Esophagus squamous epithelium (tissue), 4 donors: ENCODE results near the gene EIF3K.

Source experiments
- POLR2A ChIP-seq, 4 donors: fragments of 450-650 bp; IDR thresholded peaks; one replicate each; pipeline ENCODE4 v1.6.1; 2017; ENCODE audit warnings: antibody characterized with exemption in 4 of 4, mild to moderate bottlenecking in 4 of 4, moderate library complexity in 3 of 4
- TF ChIP-seq, protein P1 (sequence below), 6 experiments: fragments of 450-650 bp in 4 of 6; fragments of 200-600 bp in 2 of 6; sonication (generic) in 2 of 6; IDR thresholded peaks; one replicate each; pipeline ENCODE4 v1.5.1; 2016 to 2019; ENCODE audit warnings: antibody characterized with exemption in 6 of 6, mild to moderate bottlenecking in 4 of 6, moderate library complexity in 4 of 6

- TF ChIP-seq, protein P1, sequence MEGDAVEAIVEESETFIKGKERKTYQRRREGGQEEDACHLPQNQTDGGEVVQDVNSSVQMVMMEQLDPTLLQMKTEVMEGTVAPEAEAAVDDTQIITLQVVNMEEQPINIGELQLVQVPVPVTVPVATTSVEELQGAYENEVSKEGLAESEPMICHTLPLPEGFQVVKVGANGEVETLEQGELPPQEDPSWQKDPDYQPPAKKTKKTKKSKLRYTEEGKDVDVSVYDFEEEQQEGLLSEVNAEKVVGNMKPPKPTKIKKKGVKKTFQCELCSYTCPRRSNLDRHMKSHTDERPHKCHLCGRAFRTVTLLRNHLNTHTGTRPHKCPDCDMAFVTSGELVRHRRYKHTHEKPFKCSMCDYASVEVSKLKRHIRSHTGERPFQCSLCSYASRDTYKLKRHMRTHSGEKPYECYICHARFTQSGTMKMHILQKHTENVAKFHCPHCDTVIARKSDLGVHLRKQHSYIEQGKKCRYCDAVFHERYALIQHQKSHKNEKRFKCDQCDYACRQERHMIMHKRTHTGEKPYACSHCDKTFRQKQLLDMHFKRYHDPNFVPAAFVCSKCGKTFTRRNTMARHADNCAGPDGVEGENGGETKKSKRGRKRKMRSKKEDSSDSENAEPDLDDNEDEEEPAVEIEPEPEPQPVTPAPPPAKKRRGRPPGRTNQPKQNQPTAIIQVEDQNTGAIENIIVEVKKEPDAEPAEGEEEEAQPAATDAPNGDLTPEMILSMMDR (IDR thresholded peaks at IDR 0.05): no peak
- TF ChIP-seq POLR2A (IDR thresholded peaks at IDR 0.05): peak in 2 of 4 donors; percentile 27 to 28
Observed at GRCh38 chr19:38683393-38684077, 64.5 kb downstream of the EIF3K start.
